Measurements from ENCODE around the gene RABIF.

DNA sequence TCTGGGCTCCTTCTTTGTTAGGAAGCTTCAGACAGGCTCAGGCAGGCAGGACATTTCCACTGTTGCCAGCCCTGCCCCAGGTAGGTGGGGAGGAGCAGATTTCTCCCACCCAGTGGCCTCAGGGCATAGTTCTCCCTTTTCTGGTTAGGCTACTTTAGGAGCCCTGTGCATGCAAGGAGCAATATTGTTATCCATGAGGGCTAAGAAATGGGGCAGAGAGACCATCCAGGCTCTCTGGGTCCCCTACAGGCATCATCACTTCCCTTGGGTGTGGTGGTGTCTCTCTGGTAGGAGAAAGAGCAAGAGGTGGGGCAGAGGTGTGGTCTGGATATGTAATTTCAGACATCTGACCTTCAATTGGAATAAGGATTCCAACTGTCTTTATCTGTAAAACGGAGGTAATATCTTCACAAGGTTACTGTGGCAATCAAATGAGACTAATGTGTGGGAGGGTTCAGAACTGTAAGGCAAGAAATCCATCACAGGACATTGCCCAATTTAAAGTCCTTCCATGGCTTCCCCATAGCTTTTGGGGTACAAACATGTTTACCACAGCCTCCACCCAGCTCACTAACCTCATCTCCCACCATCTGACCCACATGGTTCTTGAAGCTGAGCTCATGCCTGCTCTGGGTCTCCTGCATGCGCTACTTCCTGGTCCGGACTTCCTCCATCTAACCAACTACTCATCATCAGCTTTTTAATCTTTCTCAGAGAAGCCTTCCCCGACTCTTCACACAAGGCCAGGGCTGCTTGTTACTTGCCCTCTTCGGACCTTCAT lies 52.1 kb downstream of the RABIF start:
- no peak for TF ChIP-seq TCF7L2 (IDR thresholded peaks at IDR 0.05; ENCODE audit: low read depth, low read length)
- TF ChIP-seq, protein P1, sequence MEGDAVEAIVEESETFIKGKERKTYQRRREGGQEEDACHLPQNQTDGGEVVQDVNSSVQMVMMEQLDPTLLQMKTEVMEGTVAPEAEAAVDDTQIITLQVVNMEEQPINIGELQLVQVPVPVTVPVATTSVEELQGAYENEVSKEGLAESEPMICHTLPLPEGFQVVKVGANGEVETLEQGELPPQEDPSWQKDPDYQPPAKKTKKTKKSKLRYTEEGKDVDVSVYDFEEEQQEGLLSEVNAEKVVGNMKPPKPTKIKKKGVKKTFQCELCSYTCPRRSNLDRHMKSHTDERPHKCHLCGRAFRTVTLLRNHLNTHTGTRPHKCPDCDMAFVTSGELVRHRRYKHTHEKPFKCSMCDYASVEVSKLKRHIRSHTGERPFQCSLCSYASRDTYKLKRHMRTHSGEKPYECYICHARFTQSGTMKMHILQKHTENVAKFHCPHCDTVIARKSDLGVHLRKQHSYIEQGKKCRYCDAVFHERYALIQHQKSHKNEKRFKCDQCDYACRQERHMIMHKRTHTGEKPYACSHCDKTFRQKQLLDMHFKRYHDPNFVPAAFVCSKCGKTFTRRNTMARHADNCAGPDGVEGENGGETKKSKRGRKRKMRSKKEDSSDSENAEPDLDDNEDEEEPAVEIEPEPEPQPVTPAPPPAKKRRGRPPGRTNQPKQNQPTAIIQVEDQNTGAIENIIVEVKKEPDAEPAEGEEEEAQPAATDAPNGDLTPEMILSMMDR (IDR thresholded peaks at IDR 0.05), result no peak
- TF ChIP-seq SIN3A (IDR thresholded peaks at IDR 0.05; ENCODE audit: borderline replicate concordance, insufficient read depth, low read depth, low read length), result no peak
